Esophagus muscularis mucosa (tissue), 4 donors: Measurements from ENCODE around the gene RGL3. TPM values are rescaled to one million over a fixed set of nuclear protein-coding genes. Genes with fewer than 3 reads are reported as not detected.

Experiments
- DNase-seq: peaks from one replicate; pipeline ENCODE4 v3.0.0-alpha.2; 2017; ENCODE audit errors: extremely low spot score
- H3K27ac ChIP-seq, 4 donors: fragments of 200-600 bp; sonication (generic); replicated peaks in 1 of 4; 1 replicate in 3 of 4; 2 replicates in 1 of 4; pipeline ENCODE4 v1.5.1; 2016 to 2019; ENCODE audit warnings: mild to moderate bottlenecking in 1 of 4
- H3K27me3 ChIP-seq, 4 donors: fragments of 200-600 bp; sonication (generic); one replicate each; pipeline versions ENCODE4 v1.5.1 to v1.6.0; 2016 to 2019
- H3K36me3 ChIP-seq, 4 donors: fragments of 200-600 bp; sonication (generic); one replicate each; pipeline ENCODE4 v1.5.1; 2016 to 2019
- H3K4me1 ChIP-seq, 4 donors: fragments of 200-600 bp; sonication (generic); one replicate each; pipeline ENCODE4 v1.5.1; 2016 to 2019
- H3K4me3 ChIP-seq, 4 donors: fragments of 200-600 bp; sonication (generic); 1 replicate in 2 of 4; 2 replicates in 2 of 4; pipeline ENCODE4 v1.5.1; 2016 to 2019; ENCODE audit warnings: mild to moderate bottlenecking in 4 of 4, moderate library complexity in 1 of 4
- H3K9me3 ChIP-seq, 4 donors: fragments of 200-600 bp; sonication (generic); 1 replicate in 3 of 4; 2 replicates in 1 of 4; pipeline ENCODE4 v1.5.1; 2016 to 2019
- CTCF ChIP-seq, 3 experiments: fragments of 200-600 bp in 2 of 3; fragments of 450-650 bp in 1 of 3; sonication (generic) in 2 of 3; IDR thresholded peaks; one replicate each; pipeline ENCODE4 v1.5.1; 2017 to 2019; ENCODE audit warnings: antibody characterized with exemption in 3 of 3, mild to moderate bottlenecking in 2 of 3, moderate library complexity in 1 of 3
- EP300 ChIP-seq: sonication (generic); formaldehyde crosslinking; IDR thresholded peaks from one replicate; pipeline ENCODE4 v1.6.1; 2017; ENCODE audit warnings: antibody characterized with exemption
- POLR2A ChIP-seq: fragments of 450-650 bp; IDR thresholded peaks from one replicate; pipeline ENCODE4 v1.6.1; 2017; ENCODE audit warnings: antibody characterized with exemption, moderate library complexity, mild to moderate bottlenecking, low read depth
- POLR2AphosphoS5 ChIP-seq, 2 donors: sonication (generic); formaldehyde crosslinking; IDR thresholded peaks; one replicate each; pipeline ENCODE4 v1.6.1; 2017; ENCODE audit warnings: antibody characterized with exemption in 2 of 2
- WGBS: methylation state at CpG from one replicate; pipeline ENCODE4 v1.1.5; 2018; 5-methylcytosine and 5-hydroxymethylcytosine counted together
- intact Hi-C: fragments of 100-400 bp; cut with DNase I; formaldehyde crosslinking; loops from one replicate; pipeline ENCODE4 v1.15.1; 2023
- total RNA-seq, 4 donors: library from RNA; depleted of rRNA; stranded (reverse); fragments of >200 nt; gene quantifications; one replicate each; pipeline versions ENCODE4 v1.1.0 to v1.2.1, GENCODE V29; 2016

Gene RGL3
- total RNA-seq, 4 donors from 2014 or later: 1.2 to 7.9 (median 2.0) TPM

GRCh38 chr19:11401808-11402543, 17.1 kb downstream of the RGL3 start:
- DNase-seq: no peak
- Histone ChIP-seq H3K36me3 (peaks cover 0 to 11% (median 0%) of the 10 kb centered on the region in 4 donors), H3K9me3 (no peaks in the 10 kb centered on the region), H3K27ac (no peak overlapping the region), H3K4me3 (no peak overlapping the region), H3K4me1 (peaks cover 0 to 6% (median 6%) of the 10 kb centered on the region in 4 donors), H3K27me3 (peaks cover 0 to 18% (median 0%) of the 10 kb centered on the region in 4 donors)
- intact Hi-C loops: no loop called here
- TF ChIP-seq EP300 (no peak), POLR2A (no peak), POLR2AphosphoS5 (IDR thresholded peaks at IDR 0.05) (no peak), CTCF (IDR thresholded peaks at IDR 0.05) (no peak)
- WGBS: 73% methylated on average over 9 of the region's 9 CpGs

- DNase-seq: no peak
- no peak for TF ChIP-seq CTCF (IDR thresholded peaks at IDR 0.05)
- no peak for TF ChIP-seq EP300
- no peak for TF ChIP-seq POLR2AphosphoS5 (IDR thresholded peaks at IDR 0.05)
- no peak for TF ChIP-seq POLR2A
- intact Hi-C loops: no loop called here
- no peaks in the 10 kb centered on the region for H3K4me1 ChIP-seq
- H3K36me3 ChIP-seq: peaks cover 0 to 11% (median 0%) of the 10 kb centered on the region in 4 donors
- H3K4me3 ChIP-seq: no peak overlapping the region
- H3K9me3 ChIP-seq: no peaks in the 10 kb centered on the region
- peaks cover 0 to 10% (median 0%) of the 10 kb centered on the region in 4 donors for H3K27me3 ChIP-seq
- 77% methylated on average over 1 of the region's 1 CpG for WGBS
- no peak overlapping the region for H3K27ac ChIP-seq
These were observed 18.3 kb downstream of the RGL3 start for GRCh38 chr19:11400798-11401197.

- H3K4me3 ChIP-seq: no peak overlapping the region
- DNase-seq: no peak
- TF ChIP-seq CTCF (IDR thresholded peaks at IDR 0.05) (no peak), EP300 (no peak), POLR2A (no peak), POLR2AphosphoS5 (IDR thresholded peaks at IDR 0.05) (no peak)
- H3K4me1 ChIP-seq: no peaks in the 10 kb centered on the region
- 90% methylated on average over 5 of the region's 9 CpGs for WGBS
- H3K36me3 ChIP-seq: peaks cover 0 to 11% (median 0%) of the 10 kb centered on the region in 4 donors
- no peaks in the 10 kb centered on the region for H3K9me3 ChIP-seq
- no peak overlapping the region for H3K27ac ChIP-seq
- intact Hi-C loops: no loop called here
- peaks cover 0 to 10% (median 0%) of the 10 kb centered on the region in 4 donors for H3K27me3 ChIP-seq
These were observed 19.4 kb downstream of the RGL3 start for GRCh38 chr19:11399667-11400066.

GRCh38 chr19:11397089-11397610, 22.0 kb downstream of the RGL3 start:
- 88% methylated on average over 15 of the region's 22 CpGs for WGBS
- no peak for TF ChIP-seq CTCF (IDR thresholded peaks at IDR 0.05)
- no peak for TF ChIP-seq POLR2A
- TF ChIP-seq POLR2AphosphoS5 (IDR thresholded peaks at IDR 0.05): no peak
- TF ChIP-seq EP300: no peak
- Histone ChIP-seq H3K9me3 (no peaks in the 10 kb centered on the region), H3K36me3 (peaks cover 0 to 11% (median 0%) of the 10 kb centered on the region in 4 donors), H3K4me3 (no peak overlapping the region), H3K27me3 (peaks cover 0 to 18% (median 0%) of the 10 kb centered on the region in 4 donors), H3K4me1 (no peaks in the 10 kb centered on the region), H3K27ac (no peak overlapping the region)
- no peak for DNase-seq
- intact Hi-C loops: no loop called here
